GM10266 (cell line): Measurements from ENCODE around the gene LAMA5.

ENCODE experiments used
- DNase-seq: peaks from one replicate; pipeline ENCODE4 v3.0.0; 2012; ENCODE audit errors: extremely low spot score
- TF ChIP-seq, protein P1 (sequence below): IDR thresholded peaks from 2 replicates; pipeline ENCODE4 v1.5.1; 2012; ENCODE audit warnings: mild to moderate bottlenecking, low read depth; ENCODE audit not compliant: control insufficient read depth, insufficient read depth; ENCODE audit errors: missing control alignments

The LAMA5 gene

DNA sequence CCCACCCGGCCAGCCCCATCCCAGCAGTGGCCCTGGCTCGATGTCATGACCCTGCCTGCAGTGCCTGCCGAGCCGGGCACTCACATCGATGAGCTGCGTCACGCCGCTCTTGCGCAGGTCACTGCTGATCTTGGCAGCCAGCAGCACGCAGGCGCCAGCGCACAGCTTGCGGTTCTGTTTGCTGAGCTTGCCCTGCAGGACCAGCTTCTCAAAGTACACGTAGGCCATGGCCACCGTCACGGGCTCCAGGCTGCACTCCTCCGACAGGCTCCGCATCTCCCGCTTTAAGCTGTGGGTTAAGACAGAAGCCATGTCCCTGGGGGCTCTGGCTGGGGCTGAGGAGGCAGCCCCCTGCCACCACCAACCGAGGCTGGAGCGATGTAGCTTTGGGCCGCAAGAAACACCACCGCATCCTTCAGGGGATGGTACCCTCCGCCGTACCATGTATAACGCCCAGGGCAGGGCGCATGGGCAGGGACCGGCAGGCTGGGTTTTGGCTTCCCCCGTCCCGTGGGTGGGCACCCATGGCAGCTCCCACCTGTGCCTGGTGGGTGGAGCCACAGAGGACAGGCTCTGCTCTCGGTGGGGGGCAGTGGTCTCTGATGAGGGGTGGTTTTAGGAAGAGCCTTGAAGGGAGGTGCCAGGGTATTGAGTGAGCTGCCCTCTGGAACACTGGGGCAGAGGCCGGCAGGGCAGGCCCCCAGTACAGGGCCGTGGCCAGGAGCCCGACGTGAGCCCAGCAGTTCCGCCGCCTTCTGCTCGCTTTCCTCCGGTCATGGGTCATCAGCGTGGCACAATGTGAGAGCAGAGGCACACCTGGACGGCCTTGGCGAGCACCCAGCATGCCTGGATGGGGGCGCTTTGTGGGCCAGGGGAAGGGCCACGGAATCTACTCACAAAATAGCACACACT lies 24.3 kb upstream of the LAMA5 start:
- no peak for DNase-seq
- TF ChIP-seq, protein P1, sequence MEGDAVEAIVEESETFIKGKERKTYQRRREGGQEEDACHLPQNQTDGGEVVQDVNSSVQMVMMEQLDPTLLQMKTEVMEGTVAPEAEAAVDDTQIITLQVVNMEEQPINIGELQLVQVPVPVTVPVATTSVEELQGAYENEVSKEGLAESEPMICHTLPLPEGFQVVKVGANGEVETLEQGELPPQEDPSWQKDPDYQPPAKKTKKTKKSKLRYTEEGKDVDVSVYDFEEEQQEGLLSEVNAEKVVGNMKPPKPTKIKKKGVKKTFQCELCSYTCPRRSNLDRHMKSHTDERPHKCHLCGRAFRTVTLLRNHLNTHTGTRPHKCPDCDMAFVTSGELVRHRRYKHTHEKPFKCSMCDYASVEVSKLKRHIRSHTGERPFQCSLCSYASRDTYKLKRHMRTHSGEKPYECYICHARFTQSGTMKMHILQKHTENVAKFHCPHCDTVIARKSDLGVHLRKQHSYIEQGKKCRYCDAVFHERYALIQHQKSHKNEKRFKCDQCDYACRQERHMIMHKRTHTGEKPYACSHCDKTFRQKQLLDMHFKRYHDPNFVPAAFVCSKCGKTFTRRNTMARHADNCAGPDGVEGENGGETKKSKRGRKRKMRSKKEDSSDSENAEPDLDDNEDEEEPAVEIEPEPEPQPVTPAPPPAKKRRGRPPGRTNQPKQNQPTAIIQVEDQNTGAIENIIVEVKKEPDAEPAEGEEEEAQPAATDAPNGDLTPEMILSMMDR, result no peak

DNA sequence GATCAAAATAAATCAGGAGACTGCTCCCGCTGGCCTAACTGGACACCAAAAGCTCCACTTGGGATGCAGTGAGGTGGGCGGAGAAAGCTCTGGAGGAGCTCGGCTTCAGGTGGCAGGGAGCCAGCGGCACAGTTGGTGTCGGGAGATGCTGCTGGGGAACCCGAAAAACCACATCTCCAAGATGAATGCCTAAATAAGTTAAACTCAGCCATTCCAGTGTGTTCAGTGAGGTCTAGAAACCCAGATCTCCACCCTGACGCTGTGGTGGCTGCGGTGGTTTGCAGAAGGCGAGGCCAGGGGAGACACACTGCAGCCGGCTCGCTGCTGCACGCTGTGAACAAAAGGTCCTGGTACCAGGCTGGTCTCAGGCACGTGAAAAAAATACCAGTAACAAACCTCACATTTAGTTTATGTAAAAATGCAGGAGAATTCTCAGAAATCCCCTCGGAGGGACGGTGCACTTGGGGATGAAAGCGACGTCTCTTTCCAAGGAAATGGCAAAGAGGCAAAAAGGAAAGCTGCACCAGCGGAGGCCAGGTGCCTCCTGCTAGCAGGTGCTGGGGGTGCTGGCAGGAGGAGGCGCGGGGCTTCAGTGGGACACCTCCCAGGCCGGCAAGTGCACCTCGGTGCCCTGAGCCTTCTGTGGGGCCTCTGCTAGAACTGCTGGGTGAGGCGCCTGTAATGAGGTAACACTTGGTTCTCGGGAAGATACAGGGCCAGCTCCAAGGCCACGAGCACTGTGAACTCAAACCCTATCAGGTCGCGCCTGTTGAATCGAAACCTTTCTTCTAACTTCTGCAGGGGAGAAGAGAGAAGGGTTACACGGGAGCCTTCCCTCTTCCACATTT lies 23.4 kb upstream of the LAMA5 start:
- no peak for DNase-seq
- TF ChIP-seq, protein P1, result no peak

DNA sequence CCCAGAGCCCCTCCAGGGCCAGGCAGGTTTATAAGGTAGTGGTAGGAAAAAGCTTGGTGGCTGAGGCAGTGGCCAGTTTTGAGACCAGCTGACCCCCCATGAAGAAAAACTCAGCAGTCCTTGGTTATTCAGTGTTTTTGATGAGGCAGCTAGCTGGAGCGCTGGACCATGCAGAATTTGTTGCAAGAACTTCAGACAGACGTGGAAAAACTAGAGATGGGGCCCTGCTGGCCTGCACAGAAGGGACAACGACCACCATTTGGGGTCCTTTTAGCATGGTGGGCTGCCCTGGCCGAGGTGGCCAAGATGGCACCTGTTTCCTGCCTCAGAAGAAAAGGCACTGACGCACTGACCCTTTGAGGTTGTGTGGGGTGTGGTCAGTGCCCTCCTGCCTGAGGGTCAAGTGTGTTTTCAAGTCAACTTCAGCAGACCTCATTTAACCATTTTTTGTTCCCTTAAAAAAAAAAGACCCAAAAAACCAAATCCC lies 22.5 kb upstream of the LAMA5 start:
- TF ChIP-seq, protein P1, result no peak
- no peak for DNase-seq

DNA sequence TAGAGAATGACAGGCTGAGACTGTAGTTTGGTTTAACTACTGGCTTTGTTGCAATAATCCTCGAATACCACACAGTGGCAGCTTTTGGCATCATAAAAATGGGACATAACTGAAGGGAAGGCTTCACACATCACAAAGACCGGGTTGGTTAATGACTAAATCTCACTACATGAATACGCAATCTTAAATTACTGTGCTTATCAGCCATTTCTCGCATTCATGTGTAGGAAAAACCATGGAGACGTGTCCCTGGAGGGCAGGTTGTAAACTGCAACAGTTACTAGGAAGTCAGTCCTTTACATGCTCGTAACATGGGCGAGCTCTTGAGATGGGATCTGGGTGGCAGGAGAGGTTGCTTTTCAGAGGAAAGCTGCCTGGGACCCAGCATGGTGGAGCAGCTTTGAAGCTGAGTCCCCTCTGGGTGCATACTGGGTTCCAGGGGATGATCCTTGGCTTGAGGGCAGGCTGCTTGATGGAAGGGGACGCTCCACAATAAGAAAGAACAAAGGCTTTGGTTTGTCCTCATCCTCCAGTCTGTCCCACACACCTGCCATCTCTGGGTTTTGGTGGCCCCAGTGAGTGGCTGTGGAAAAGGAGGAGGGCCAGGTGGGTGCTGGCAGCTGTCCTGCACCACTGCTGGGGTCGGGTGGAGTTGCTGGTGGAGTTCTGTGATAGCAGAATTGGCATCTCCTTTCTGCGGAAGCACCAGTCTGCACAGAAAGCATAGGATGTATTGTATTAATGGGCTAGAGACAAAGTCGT lies 21.9 kb upstream of the LAMA5 start:
- DNase-seq, result no peak
- TF ChIP-seq, protein P1, result no peak

DNA sequence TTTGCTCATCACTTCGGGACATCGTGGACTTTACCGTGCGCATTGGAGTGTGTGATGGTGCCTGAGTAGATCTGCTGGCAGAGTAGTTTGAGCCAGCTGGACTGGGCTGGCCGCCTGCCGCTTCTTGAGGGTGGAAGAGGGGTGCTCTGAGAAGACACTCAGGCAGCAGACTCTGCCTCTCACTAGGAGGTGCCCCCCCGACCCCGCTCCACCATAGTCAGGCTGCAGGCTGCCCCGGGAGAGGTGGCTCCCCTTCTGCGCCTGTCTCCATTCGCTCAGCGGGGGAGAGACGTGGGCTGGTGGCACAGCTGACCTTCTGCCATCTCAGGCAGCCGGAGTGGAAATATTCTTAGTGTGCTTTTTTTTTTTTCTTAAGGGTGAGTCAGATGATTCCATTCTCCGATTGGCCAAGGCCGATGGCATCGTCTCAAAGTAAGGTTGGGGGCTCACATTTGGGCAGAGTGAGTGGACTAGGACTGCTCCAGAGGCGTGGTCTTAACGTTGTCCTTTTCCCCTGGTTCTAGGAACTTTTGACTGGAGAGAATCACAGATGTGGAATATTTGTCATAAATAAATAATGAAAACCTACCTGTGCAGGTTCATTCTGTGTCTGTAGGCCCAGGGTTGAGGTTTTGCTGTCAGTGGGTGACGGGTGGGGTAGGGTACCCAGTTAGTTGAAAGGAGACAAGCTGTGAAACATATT lies 21.0 kb upstream of the LAMA5 start:
- DNase-seq, result no peak
- TF ChIP-seq, protein P1, result no peak

DNA sequence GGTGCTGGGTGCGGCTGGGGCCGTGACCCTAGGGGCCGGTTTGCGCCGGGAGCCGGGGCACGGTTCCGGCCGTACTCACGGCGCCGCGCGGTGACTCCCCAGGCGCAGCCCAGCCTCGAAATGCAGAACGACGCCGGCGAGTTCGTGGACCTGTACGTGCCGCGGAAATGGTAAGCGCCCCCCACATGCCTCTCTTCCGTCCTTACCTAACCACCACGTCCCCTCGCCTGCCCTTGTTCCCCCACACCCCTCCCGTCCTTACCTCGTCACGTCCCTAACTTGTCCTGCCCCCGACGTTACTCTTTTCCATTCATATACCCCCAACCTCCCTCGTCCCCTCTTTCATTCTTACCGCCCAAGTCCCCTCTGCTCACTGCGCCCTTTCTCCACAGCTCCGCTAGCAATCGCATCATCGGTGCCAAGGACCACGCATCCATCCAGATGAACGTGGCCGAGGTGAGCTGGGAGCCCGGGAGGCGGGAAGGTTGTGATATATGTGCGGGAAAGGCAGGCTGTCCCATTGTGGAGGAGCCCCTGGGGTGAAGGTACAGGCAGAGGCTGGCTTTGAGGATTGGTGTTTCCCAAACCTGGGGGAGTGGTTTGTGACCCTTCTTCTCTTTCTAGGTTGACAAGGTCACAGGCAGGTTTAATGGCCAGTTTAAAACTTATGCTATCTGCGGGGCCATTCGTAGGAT lies 20.3 kb upstream of the LAMA5 start:
- no peak for DNase-seq
- TF ChIP-seq, protein P1, result no peak
